H1 (cell line): ENCODE results near the gene SF3A2. TPM values are rescaled to one million over a fixed set of nuclear protein-coding genes. Genes with fewer than 3 reads are reported as not detected.

Source experiments
- CTCF ChIA-PET: fragments of 300-600 bp; sonication (Branson Sonifier 250); formaldehyde crosslinking; loops from one replicate; lab custom pipeline; 2021; ENCODE audit not compliant: partially characterized antibody; lab: Charles Lee
- POLR2A ChIA-PET: fragments of 300-600 bp; sonication (Branson Sonifier 250); formaldehyde crosslinking; loops from one replicate; lab custom pipeline; 2021; ENCODE audit warnings: inconsistent platforms; ENCODE audit not compliant: partially characterized antibody; lab: Charles Lee
- DNase-seq, 2 experiments: peaks; one replicate each; pipeline versions ENCODE4 v3.0.0 to v3.0.0-alpha.2; 2010 to 2022; ENCODE audit warnings: low spot score in 2 of 2, low read depth in 1 of 2, mixed read lengths in 1 of 2
- FAIRE-seq: peaks from 2 replicates; lab custom pipeline; 2011; peaks lifted over from hg19 to GRCh38; lab: Jason Lieb, UNC
- H2AFZ ChIP-seq: 2 replicates; pipeline ENCODE4 v1.8.1; 2012; ENCODE audit warnings: low read length, inconsistent platforms
- H2AK5ac ChIP-seq: 2 replicates; pipeline ENCODE4 v1.6.1; 2013; ENCODE audit warnings: low read depth, low read length
- H2BK120ac ChIP-seq: replicated peaks from 2 replicates; pipeline ENCODE3; 2013; ENCODE audit warnings: low read depth, low read length, inconsistent platforms
- H2BK12ac ChIP-seq: 2 replicates; pipeline ENCODE4 v1.6.1; 2013; ENCODE audit warnings: low read depth, low read length
- H2BK15ac ChIP-seq: 2 replicates; pipeline ENCODE4 v1.6.1; 2013; ENCODE audit warnings: low read length
- H2BK20ac ChIP-seq: 2 replicates; pipeline ENCODE4 v1.6.1; 2013; ENCODE audit warnings: low read length
- H2BK5ac ChIP-seq: 2 replicates; pipeline ENCODE4 v1.6.1; 2013; ENCODE audit warnings: low read depth, low read length
- H3K14ac ChIP-seq: 2 replicates; pipeline ENCODE4 v1.6.1; 2013; ENCODE audit warnings: inconsistent platforms; ENCODE audit not compliant: insufficient read length
- H3K18ac ChIP-seq: 2 replicates; pipeline ENCODE4 v1.6.1; 2013; ENCODE audit warnings: low read length; ENCODE audit errors: extremely low read depth
- H3K23ac ChIP-seq: 2 replicates; pipeline ENCODE4 v1.6.1; 2013; ENCODE audit warnings: inconsistent platforms; ENCODE audit not compliant: insufficient read length
- H3K23me2 ChIP-seq: 2 replicates; pipeline ENCODE4 v1.6.1; 2013; ENCODE audit warnings: low read depth, low read length
- H3K27ac ChIP-seq: 2 replicates; pipeline ENCODE4 v1.6.1; 2011; ENCODE audit warnings: low read depth, low read length, inconsistent platforms
- H3K27me3 ChIP-seq, 4 experiments: replicated peaks in 1 of 4; 1 replicate in 1 of 4; 2 replicates in 3 of 4; pipeline versions ENCODE4 v1.6.1 to v1.8.1; 2011 to 2013; ENCODE audit warnings: low read length in 3 of 4, mild to moderate bottlenecking in 3 of 4, inconsistent platforms in 2 of 4, mixed read lengths in 2 of 4, moderate library complexity in 1 of 4; ENCODE audit not compliant: control insufficient read depth in 3 of 4, insufficient read depth in 3 of 4; ENCODE audit errors: extremely low read depth in 1 of 4
- H3K36me3 ChIP-seq, 4 experiments: 2 replicates each; pipeline versions ENCODE4 v1.6.1 to v1.8.1; 2011 to 2013; ENCODE audit warnings: mild to moderate bottlenecking in 4 of 4, low read length in 3 of 4, moderate library complexity in 2 of 4, control low read depth in 1 of 4, inconsistent platforms in 1 of 4; ENCODE audit not compliant: insufficient read depth in 4 of 4, control insufficient read depth in 2 of 4
- H3K4ac ChIP-seq: replicated peaks from 2 replicates; pipeline ENCODE3; 2013; ENCODE audit warnings: low read length, low read depth, mixed read lengths, inconsistent platforms; ENCODE audit not compliant: insufficient read length
- H3K4me1 ChIP-seq, 4 experiments: replicated peaks in 1 of 4; 1 replicate in 1 of 4; 2 replicates in 3 of 4; pipeline versions ENCODE4 v1.6.1 to v1.8.1; 2011 to 2013; ENCODE audit warnings: low read length in 3 of 4, inconsistent platforms in 2 of 4, mixed read lengths in 1 of 4; ENCODE audit not compliant: insufficient read depth in 4 of 4, control insufficient read depth in 3 of 4
- H3K4me2 ChIP-seq, 2 experiments: 2 replicates each; pipeline versions ENCODE4 v1.6.1 to v1.8.1; 2011 to 2013; ENCODE audit warnings: low read depth in 2 of 2, low read length in 2 of 2, control low read depth in 1 of 2, inconsistent platforms in 1 of 2, mild to moderate bottlenecking in 1 of 2; ENCODE audit not compliant: insufficient read depth in 1 of 2
- H3K4me3 ChIP-seq, 4 experiments: fragments of 200-600, 300-600 bp in 1 of 4; sonication (generic), shearing (Covaris generic), sonication (Bioruptor Twin) in 1 of 4; 2 replicates each; pipeline versions ENCODE4 v1.5.1 to v1.8.1; 2011 to 2016; ENCODE audit warnings: low read length in 4 of 4, low read depth in 3 of 4, control low read depth in 2 of 4, inconsistent platforms in 2 of 4, mild to moderate bottlenecking in 2 of 4, mixed read lengths in 1 of 4, moderate library complexity in 1 of 4; ENCODE audit not compliant: insufficient read depth in 2 of 4; ENCODE audit errors: extremely low read depth in 1 of 4
- H3K56ac ChIP-seq: replicated peaks from 2 replicates; pipeline ENCODE3; 2013; ENCODE audit warnings: low read depth, mild to moderate bottlenecking, mixed read lengths, low read length, inconsistent platforms; ENCODE audit not compliant: insufficient read length
- H3K79me1 ChIP-seq: 2 replicates; pipeline ENCODE4 v1.6.1; 2013; ENCODE audit warnings: low read depth, low read length, control low read depth
- H3K79me2 ChIP-seq, 2 experiments: 2 replicates each; pipeline versions ENCODE4 v1.6.1 to v1.8.1; 2012 to 2013; ENCODE audit warnings: low read length in 2 of 2, mild to moderate bottlenecking in 2 of 2, inconsistent platforms in 1 of 2; ENCODE audit not compliant: insufficient read depth in 2 of 2, control insufficient read depth in 1 of 2
- H3K9ac ChIP-seq, 4 experiments: replicated peaks in 1 of 4; 1 replicate in 1 of 4; 2 replicates in 3 of 4; pipeline versions ENCODE4 v1.6.1 to v1.8.1; 2011 to 2013; ENCODE audit warnings: low read depth in 3 of 4, low read length in 3 of 4, control low read depth in 2 of 4, mild to moderate bottlenecking in 2 of 4, moderate library complexity in 2 of 4, inconsistent platforms in 1 of 4; ENCODE audit errors: extremely low read depth in 1 of 4
- H3K9me3 ChIP-seq, 2 experiments: 2 replicates each; pipeline versions ENCODE4 v1.6.1 to v1.8.1; 2012 to 2013; ENCODE audit warnings: mild to moderate bottlenecking in 2 of 2, moderate library complexity in 2 of 2, control low read depth in 1 of 2, inconsistent platforms in 1 of 2, low read depth in 1 of 2, low read length in 1 of 2, mixed read lengths in 1 of 2; ENCODE audit not compliant: insufficient read depth in 2 of 2
- H4K20me1 ChIP-seq, 2 experiments: replicated peaks in 1 of 2; 2 replicates each; pipeline versions ENCODE3 to v1.8.1; 2011 to 2013; ENCODE audit warnings: inconsistent platforms in 2 of 2, low read length in 2 of 2, mild to moderate bottlenecking in 1 of 2; ENCODE audit not compliant: insufficient read depth in 2 of 2, control insufficient read depth in 1 of 2
- H4K5ac ChIP-seq: 2 replicates; pipeline ENCODE4 v1.6.1; 2013; ENCODE audit warnings: low read length, low read depth, mixed read lengths, inconsistent platforms; ENCODE audit not compliant: insufficient read length
- H4K8ac ChIP-seq: 2 replicates; pipeline ENCODE4 v1.8.0; 2013; ENCODE audit warnings: mild to moderate bottlenecking, moderate library complexity, low read length, inconsistent platforms; ENCODE audit not compliant: insufficient read depth; ENCODE audit errors: extremely low read depth
- H4K91ac ChIP-seq: replicated peaks from 2 replicates; pipeline ENCODE3; 2013; ENCODE audit warnings: low read length, mixed read lengths, inconsistent platforms; ENCODE audit not compliant: insufficient read length
- BACH1 ChIP-seq: IDR thresholded peaks from 2 replicates; pipeline ENCODE4 v1.6.1; 2012; ENCODE audit warnings: low read length, improper control_type of control experiment
- SAP30 ChIP-seq: fragments of 300-600 bp; sonication (generic); IDR thresholded peaks from 2 replicates; pipeline ENCODE4 v1.7.1; 2012; ENCODE audit warnings: low read length, moderate library complexity, mild to moderate bottlenecking, inconsistent platforms; ENCODE audit not compliant: insufficient read depth, insufficient replicate concordance
- SP2 ChIP-seq: IDR thresholded peaks from 2 replicates; pipeline ENCODE4 v1.6.1; 2012; ENCODE audit warnings: mild to moderate bottlenecking, low read length, inconsistent platforms
- WGBS, 2 experiments: shearing (Covaris generic) in 1 of 2; methylation state at CpG; one replicate each; pipeline versions ENCODE4 v1.1.6 to v1.1.7; 2013 to 2015; ENCODE audit warnings: low lambda C conversion rate in 2 of 2, mixed read lengths in 2 of 2, inconsistent platforms in 1 of 2, low coverage in 1 of 2, missing lambda C conversion rate in 1 of 2; ENCODE audit not compliant: insufficient replicate concordance in 2 of 2, insufficient coverage in 1 of 2, insufficient read length in 1 of 2; ENCODE audit errors: extremely low coverage in 1 of 2, missing lambda C conversion rate in 1 of 2; 5-methylcytosine and 5-hydroxymethylcytosine counted together
- polyA plus RNA-seq, 7 experiments: library from polyadenylated mRNA; depleted of rRNA in 3 of 7; stranded (reverse) in 5 of 7; unstranded in 2 of 7; fragments of >200 nt in 5 of 7; fragments of 200-250 nt in 2 of 7; gene quantifications; 1 replicate in 5 of 7; 2 replicates in 1 of 7; 4 replicates in 1 of 7; pipeline versions ENCODE4 v1.2.1 to v1.2.3, GENCODE V29; 2011 to 2013; ENCODE audit warnings: missing spikeins in 2 of 7, mixed read lengths in 2 of 7
- total RNA-seq: library from RNA; stranded (reverse); fragmentation: NEBNext Ultra II Directional; extraction: Animal tissue kit (Norgen Biotek cat#: 25700); gene quantifications from 2 replicates; pipeline ENCODE4 v1.2.1, GENCODE V29; 2021
- TF ChIP-seq, protein P1 (sequence below): IDR thresholded peaks from 2 replicates; pipeline ENCODE4 v1.6.1; 2012; ENCODE audit warnings: low read length, inconsistent platforms

Gene SF3A2
- total and polyA plus RNA-seq, 2 of the 8 experiments (the other 6 are each of a cell fraction or from before 2014, with no cell fraction given), result 15.3 to 146 TPM

DNA sequence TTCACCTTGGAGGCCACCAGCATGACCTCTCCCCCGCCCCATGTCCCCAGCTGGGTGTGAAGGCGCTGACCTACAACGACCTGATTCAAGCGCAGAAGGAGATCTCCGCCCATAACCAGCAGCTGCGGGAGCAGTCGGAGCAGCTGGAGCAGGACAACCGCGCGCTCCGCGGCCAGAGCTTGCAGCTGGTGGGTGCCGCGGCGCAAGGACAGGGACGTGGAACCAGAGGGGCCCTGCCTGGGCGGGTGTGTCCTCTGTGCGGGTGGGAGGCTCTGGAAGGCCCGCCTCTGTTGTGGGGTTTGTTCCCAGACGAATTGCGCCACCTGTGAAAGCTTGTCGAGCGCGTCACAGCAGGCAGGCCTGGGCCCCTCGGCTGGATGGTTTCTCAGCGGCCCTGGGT lies 22.8 kb upstream of the SF3A2 start:
- H3K23ac ChIP-seq, result no peak overlapping the region
- H4K5ac ChIP-seq, result no peak overlapping the region
- no peak overlapping the region for H2AK5ac ChIP-seq
- no peaks in the 10 kb centered on the region for H3K79me2 ChIP-seq
- H3K18ac ChIP-seq, result no peak overlapping the region
- no peaks in the 10 kb centered on the region for H3K9me3 ChIP-seq
- H2BK15ac ChIP-seq, result no peak overlapping the region
- WGBS, 2 experiments, result 87% methylated on average over 25 of the region's 26 CpGs; no CpG with 5 or more reads in 1 of the 2 experiments
- no peak overlapping the region for H4K91ac ChIP-seq
- no peak overlapping the region for H2BK20ac ChIP-seq
- H2BK5ac ChIP-seq, result no peak overlapping the region; the same call in 1 of the 2 replicates
- H3K79me1 ChIP-seq, result no peaks in the 10 kb centered on the region; the same call in 1 of the 2 replicates
- DNase-seq (no peak), FAIRE-seq (no peak)
- no peak overlapping the region for H4K8ac ChIP-seq
- H3K4ac ChIP-seq, result no peak overlapping the region
- no peak overlapping the region for H2BK120ac ChIP-seq
- H3K23me2 ChIP-seq, result no peaks in the 10 kb centered on the region
- no peak overlapping the region for H2BK12ac ChIP-seq
- ChIA-PET CTCF (interaction anchor here (1.1 to 8.1 kb wide), 6 partner anchors 9 to 104 kb away, joined by 3 to 50 read pairs (median 8); no protein-coding TSS in a partner anchor), POLR2A (interaction anchor here (0.6 to 2.4 kb wide), 4 partner anchors 11 to 36 kb away, joined by 3 to 5 read pairs (median 3); no protein-coding TSS in a partner anchor)
- no peaks in the 10 kb centered on the region for H3K27me3 ChIP-seq
- no peak overlapping the region for H2AFZ ChIP-seq
- no peaks in the 10 kb centered on the region for H3K4me1 ChIP-seq
- peaks cover 0 to 13% of the 10 kb centered on the region in 2 experiments for H4K20me1 ChIP-seq
- no peak overlapping the region for H3K27ac ChIP-seq
- no peak overlapping the region for H3K56ac ChIP-seq
- H3K9ac ChIP-seq, result no peak overlapping the region
- peaks cover 9 to 53% (median 40%) of the 10 kb centered on the region in 4 experiments; a peak in 7 of 8 replicates for H3K36me3 ChIP-seq
- H3K14ac ChIP-seq, result no peak overlapping the region
- H3K4me3 ChIP-seq, result no peak overlapping the region
- H3K4me2 ChIP-seq, result no peak overlapping the region
- TF ChIP-seq, protein P1, sequence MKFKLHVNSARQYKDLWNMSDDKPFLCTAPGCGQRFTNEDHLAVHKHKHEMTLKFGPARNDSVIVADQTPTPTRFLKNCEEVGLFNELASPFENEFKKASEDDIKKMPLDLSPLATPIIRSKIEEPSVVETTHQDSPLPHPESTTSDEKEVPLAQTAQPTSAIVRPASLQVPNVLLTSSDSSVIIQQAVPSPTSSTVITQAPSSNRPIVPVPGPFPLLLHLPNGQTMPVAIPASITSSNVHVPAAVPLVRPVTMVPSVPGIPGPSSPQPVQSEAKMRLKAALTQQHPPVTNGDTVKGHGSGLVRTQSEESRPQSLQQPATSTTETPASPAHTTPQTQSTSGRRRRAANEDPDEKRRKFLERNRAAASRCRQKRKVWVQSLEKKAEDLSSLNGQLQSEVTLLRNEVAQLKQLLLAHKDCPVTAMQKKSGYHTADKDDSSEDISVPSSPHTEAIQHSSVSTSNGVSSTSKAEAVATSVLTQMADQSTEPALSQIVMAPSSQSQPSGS, result no peak
- TF ChIP-seq SAP30, result no peak
- TF ChIP-seq BACH1, result no peak
- no peak for TF ChIP-seq SP2
